Retina (tissue), 1 donor: Measurements from ENCODE around the gene ELAVL3.
"Not testable (repeated sequence)": the region's sequence is repeated elsewhere in the genome, so short reads cannot be mapped to it uniquely, and the experiment has no call there.

Experiments
- DNase-seq: peaks from one replicate; pipeline ENCODE4 v3.0.0-alpha.2; 2016

Gene ELAVL3

GRCh38 chr19:11435057-11435832, 45.6 kb downstream of the ELAVL3 start, which contains the start of the genes ODAD3 and PRKCSH:
Gene ODAD3 (minus strand): TSS chr19:11435121. CDS start chr19:11435016, 105 bp downstream.
Gene PRKCSH (plus strand): TSS chr19:11435635. CDS start chr19:11436118, 483 bp downstream.
- DNase-seq = peak; percentile 99

- no peak for DNase-seq
Measured at GRCh38 chr19:11434703-11435056, 46.2 kb downstream of the ELAVL3 start.

GRCh38 chr19:11433526-11433925, 47.3 kb downstream of the ELAVL3 start:
- not testable (repeated sequence) for DNase-seq

GRCh38 chr19:11426656-11427055, 54.2 kb downstream of the ELAVL3 start:
- DNase-seq = no peak

- DNase-seq = no peak
Measured at GRCh38 chr19:11425719-11426457, 55.0 kb downstream of the ELAVL3 start.

- DNase-seq = no peak
Measured at GRCh38 chr19:11423791-11424181, 57.1 kb downstream of the ELAVL3 start.

GRCh38 chr19:11423164-11423790, 57.6 kb downstream of the ELAVL3 start:
- no peak for DNase-seq

GRCh38 chr19:11422163-11423065, 58.4 kb downstream of the ELAVL3 start:
- peak; percentile 57 for DNase-seq

- DNase-seq = peak; percentile 60
Measured at GRCh38 chr19:11421371-11422098, 59.3 kb downstream of the ELAVL3 start.

- peak; percentile 67 for DNase-seq
Measured at GRCh38 chr19:11420429-11421370, 60.1 kb downstream of the ELAVL3 start.

GRCh38 chr19:11418549-11419506, 62.0 kb downstream of the ELAVL3 start, which contains the start of gene RGL3:
Gene RGL3 (minus strand): TSS chr19:11419314. CDS start chr19:11419278, 36 bp downstream.
- DNase-seq = peak; percentile 61

- no peak for DNase-seq
Measured at GRCh38 chr19:11418094-11418548, 62.7 kb downstream of the ELAVL3 start.

GRCh38 chr19:11416346-11417052, 64.3 kb downstream of the ELAVL3 start:
- no peak for DNase-seq

GRCh38 chr19:11414544-11414943, 66.3 kb downstream of the ELAVL3 start:
- no peak for DNase-seq

GRCh38 chr19:11410682-11411081, 70.2 kb downstream of the ELAVL3 start:
- DNase-seq = no peak

GRCh38 chr19:11408591-11408990, 72.3 kb downstream of the ELAVL3 start:
- DNase-seq = no peak

GRCh38 chr19:11406703-11407236, 74.1 kb downstream of the ELAVL3 start:
- DNase-seq = not testable (repeated sequence)
